Embryonic facial prominence (tissue), 1 donor: Measurements from ENCODE around the gene MXRA7.
"Not testable (repeated sequence)": the region's sequence is repeated elsewhere in the genome, so short reads cannot be mapped to it uniquely, and the experiment has no call there.

Source experiments
- DNase-seq: peaks from one replicate; pipeline ENCODE4 v3.0.0-alpha.2; 2016; ENCODE audit errors: extremely low spot score

MXRA7 gene

GRCh38 chr17:76716146-76716838 lies 5.5 kb upstream of the MXRA7 start:
- no peak for DNase-seq

GRCh38 chr17:76715496-76715830 lies 4.7 kb upstream of the MXRA7 start:
- no peak for DNase-seq

GRCh38 chr17:76714822-76715495 lies 4.2 kb upstream of the MXRA7 start:
- DNase-seq: no peak

GRCh38 chr17:76714336-76714735 lies 3.6 kb upstream of the MXRA7 start:
- DNase-seq: no peak

- no peak for DNase-seq
These were observed 3.0 kb upstream of the MXRA7 start for GRCh38 chr17:76713765-76714164.

- DNase-seq: not testable (repeated sequence)
These were observed 1.6 kb upstream of the MXRA7 start for GRCh38 chr17:76712321-76712720.

- DNase-seq: not testable (repeated sequence)
These were observed 558 bp downstream of the MXRA7 start for GRCh38 chr17:76709951-76710862.

GRCh38 chr17:76709077-76709950 lies 1.5 kb downstream of the MXRA7 start:
- no peak for DNase-seq

GRCh38 chr17:76707985-76708807 lies 2.6 kb downstream of the MXRA7 start:
- DNase-seq: no peak

- no peak for DNase-seq
These were observed 3.9 kb downstream of the MXRA7 start for GRCh38 chr17:76706817-76707216.

GRCh38 chr17:76704805-76705204 lies 6.0 kb downstream of the MXRA7 start:
- DNase-seq: no peak

GRCh38 chr17:76702941-76703637 lies 7.7 kb downstream of the MXRA7 start:
- DNase-seq: no peak

GRCh38 chr17:76702076-76702475 lies 8.7 kb downstream of the MXRA7 start:
- no peak for DNase-seq

- no peak for DNase-seq
These were observed 9.2 kb downstream of the MXRA7 start for GRCh38 chr17:76701471-76701967.

- no peak for DNase-seq
These were observed 9.9 kb downstream of the MXRA7 start for GRCh38 chr17:76700617-76701470.

- no peak for DNase-seq
These were observed 10.5 kb downstream of the MXRA7 start for GRCh38 chr17:76700270-76700616.

GRCh38 chr17:76698466-76698977 lies 12.2 kb downstream of the MXRA7 start:
- DNase-seq: not testable (repeated sequence)

GRCh38 chr17:76697702-76698465 lies 12.9 kb downstream of the MXRA7 start:
- no peak for DNase-seq
